ENCODE results near the gene EIF4B. TPM values are rescaled to one million over a fixed set of nuclear protein-coding genes. Genes with fewer than 3 reads are reported as not detected.

Gene EIF4B
- total RNA-seq, 1 experiment from 2014 or later: 809 TPM

- no peaks in the 10 kb centered on the region for H3K79me2 ChIP-seq (ENCODE audit: insufficient read depth, low read length)
- BruUV-seq (replicated peaks): no TSS peak
- POLR2A ChIA-PET: interaction anchor here (1.3 kb wide), 1 partner anchor 10 kb away, joined by 5 read pairs; the partner anchor contains the start of gene SPRYD3
- H3K4me2 ChIP-seq (ENCODE audit: low read length): no peak overlapping the region
- no peak overlapping the region for H3K27ac ChIP-seq (ENCODE audit: low read depth, low read length)
- H3K9me2 ChIP-seq (ENCODE audit: insufficient read depth): no peaks in the 10 kb centered on the region; the same call in 1 of the 2 replicates
- no peak overlapping the region for H2AFZ ChIP-seq (ENCODE audit: low read depth, low read length, poor library complexity, severe bottlenecking)
- DNase-seq (ENCODE audit: low read depth, low spot score) (no peak), ATAC-seq (no peak)
- H3K9ac ChIP-seq (ENCODE audit: low read length): no peak overlapping the region
- no peaks in the 10 kb centered on the region for H4K20me1 ChIP-seq (ENCODE audit: insufficient read depth)
- RAD21 ChIA-PET (ENCODE audit: low non-redundant PET in 1 of 2, low total read pairs in 2 of 2, uncharacterized antibody in 2 of 2, unreplicated experiment in 2 of 2): no interaction called here
- peaks cover 0 to 2% of the 10 kb centered on the region in 2 experiments; a peak in 2 of 4 replicates for H3K9me3 ChIP-seq (ENCODE audit: control insufficient read depth in 1 of 2, insufficient read depth in 1 of 2, low read depth in 1 of 2, low read length in 2 of 2)
- H3K36me3 ChIP-seq (ENCODE audit: control insufficient read depth in 1 of 2, insufficient read depth in 2 of 2, low read length in 2 of 2): no peaks in the 10 kb centered on the region
- H3K4me1 ChIP-seq (ENCODE audit: control insufficient read depth in 1 of 2, insufficient read depth in 2 of 2, low read length in 2 of 2): peaks cover 11 to 17% of the 10 kb centered on the region in 2 experiments
- TF ChIP-seq EZH2phosphoT487 (IDR thresholded peaks at IDR 0.05; ENCODE audit: borderline replicate concordance) (no peak), ELF1 (IDR thresholded peaks at IDR 0.05; ENCODE audit: borderline replicate concordance, low read depth) (no peak), ZNF274 (IDR thresholded peaks at IDR 0.05; ENCODE audit: low read depth, low read length) (no peak), JUND (IDR thresholded peaks at IDR 0.05) (no peak), CBX3 (IDR thresholded peaks at IDR 0.05; ENCODE audit: low read depth) (no peak), TCF7L2 (IDR thresholded peaks at IDR 0.05; ENCODE audit: borderline replicate concordance, extremely low read depth, insufficient read depth, insufficient read length) (no peak), SIN3A (IDR thresholded peaks at IDR 0.05; ENCODE audit: low read depth) (no peak), ZFX (IDR thresholded peaks at IDR 0.05) (no peak), EGR1 (IDR thresholded peaks at IDR 0.05; ENCODE audit: low read depth) (no peak), CTCF (IDR thresholded peaks at IDR 0.05 in 2 of 3, conservative IDR thresholded peaks at IDR 0.05 in 1 of 3; ENCODE audit: borderline replicate concordance in 1 of 3, insufficient read depth in 1 of 3, low read depth in 2 of 3, low read length in 2 of 3) (no peak), CEBPB (IDR thresholded peaks at IDR 0.05; ENCODE audit: low read depth) (no peak), POLR2AphosphoS5 (IDR thresholded peaks at IDR 0.05; ENCODE audit: low read depth, low read length) (no peak), YY1 (IDR thresholded peaks at IDR 0.05; ENCODE audit: extremely low read depth, insufficient replicate concordance, low read depth, low read length) (no peak), EZH2 (IDR thresholded peaks at IDR 0.05) (no peak)
- TF ChIP-seq, protein P1, sequence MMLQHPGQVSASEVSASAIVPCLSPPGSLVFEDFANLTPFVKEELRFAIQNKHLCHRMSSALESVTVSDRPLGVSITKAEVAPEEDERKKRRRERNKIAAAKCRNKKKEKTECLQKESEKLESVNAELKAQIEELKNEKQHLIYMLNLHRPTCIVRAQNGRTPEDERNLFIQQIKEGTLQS (IDR thresholded peaks at IDR 0.05): no peak
- TF ChIP-seq, protein P2, sequence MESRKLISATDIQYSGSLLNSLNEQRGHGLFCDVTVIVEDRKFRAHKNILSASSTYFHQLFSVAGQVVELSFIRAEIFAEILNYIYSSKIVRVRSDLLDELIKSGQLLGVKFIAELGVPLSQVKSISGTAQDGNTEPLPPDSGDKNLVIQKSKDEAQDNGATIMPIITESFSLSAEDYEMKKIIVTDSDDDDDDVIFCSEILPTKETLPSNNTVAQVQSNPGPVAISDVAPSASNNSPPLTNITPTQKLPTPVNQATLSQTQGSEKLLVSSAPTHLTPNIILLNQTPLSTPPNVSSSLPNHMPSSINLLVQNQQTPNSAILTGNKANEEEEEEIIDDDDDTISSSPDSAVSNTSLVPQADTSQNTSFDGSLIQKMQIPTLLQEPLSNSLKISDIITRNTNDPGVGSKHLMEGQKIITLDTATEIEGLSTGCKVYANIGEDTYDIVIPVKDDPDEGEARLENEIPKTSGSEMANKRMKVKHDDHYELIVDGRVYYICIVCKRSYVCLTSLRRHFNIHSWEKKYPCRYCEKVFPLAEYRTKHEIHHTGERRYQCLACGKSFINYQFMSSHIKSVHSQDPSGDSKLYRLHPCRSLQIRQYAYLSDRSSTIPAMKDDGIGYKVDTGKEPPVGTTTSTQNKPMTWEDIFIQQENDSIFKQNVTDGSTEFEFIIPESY (IDR thresholded peaks at IDR 0.05; ENCODE audit: extremely low read depth, insufficient replicate concordance, low read length): no peak
- TF ChIP-seq, protein P3, sequence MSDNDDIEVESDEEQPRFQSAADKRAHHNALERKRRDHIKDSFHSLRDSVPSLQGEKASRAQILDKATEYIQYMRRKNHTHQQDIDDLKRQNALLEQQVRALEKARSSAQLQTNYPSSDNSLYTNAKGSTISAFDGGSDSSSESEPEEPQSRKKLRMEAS (IDR thresholded peaks at IDR 0.05): no peak
- CTCF ChIA-PET: no interaction called here
- H3K4me3 ChIP-seq (replicated peaks in 1 of 2; ENCODE audit: low read depth in 1 of 2, low read length in 2 of 2): no peak overlapping the region
- H3K27me3 ChIP-seq (ENCODE audit: insufficient read depth, low read length): no peaks in the 10 kb centered on the region
- intact Hi-C loops (cut with micrococcal nuclease): no loop called here
Measured at GRCh38 chr12:53090105-53090504, 83.8 kb downstream of the EIF4B start.

All from HCT116 (cell line).